ENCODE measurements around the gene TRIM54.

GRCh38 chr2:27258051-27258450 lies 24.2 kb upstream of the TRIM54 start:
- no peak for TF ChIP-seq CTCF (IDR thresholded peaks at IDR 0.05; ENCODE audit: poor library complexity, severe bottlenecking)
- TF ChIP-seq TAF1 (IDR thresholded peaks at IDR 0.05; ENCODE audit: low read depth) = no peak
- TF ChIP-seq EP300 (conservative IDR thresholded peaks at IDR 0.05; ENCODE audit: poor library complexity, severe bottlenecking) = no peak
- TF ChIP-seq EZH2 (IDR thresholded peaks at IDR 0.05; ENCODE audit: borderline replicate concordance, insufficient read depth, low read length, poor library complexity, severe bottlenecking) = no peak
- TF ChIP-seq RAD21 (conservative IDR thresholded peaks at IDR 0.05) = no peak

Measured in neural cell (in vitro differentiated cells).